RWPE2 (cell line): ENCODE measurements around the gene ATR.

Experiments
- ATAC-seq: fragments of 200-7000 bp; cut with Tn5 transposase; 3 replicates; pipeline ENCODE4 v1.9.1; 2021; ENCODE audit warnings: low read depth
- DNase-seq: peaks from one replicate; pipeline ENCODE4 v3.0.0-alpha.2; 2020; ENCODE audit warnings: low spot score
- H3K27ac ChIP-seq: fragments of 450-650 bp; 2 replicates; pipeline ENCODE4 v1.5.1; 2017; ENCODE audit warnings: mild to moderate bottlenecking; ENCODE audit not compliant: poor library complexity, severe bottlenecking
- H3K27me3 ChIP-seq: fragments of 250-450 bp; sonication (Bioruptor Pico); 2 replicates; pipeline ENCODE4 v1.5.1; 2021; ENCODE audit warnings: mild to moderate bottlenecking, moderate library complexity; ENCODE audit not compliant: insufficient read depth, poor library complexity, severe bottlenecking
- H3K36me3 ChIP-seq: fragments of 250-450 bp; sonication (Bioruptor Pico); 2 replicates; pipeline ENCODE4 v1.5.1; 2020; ENCODE audit warnings: low read depth, mild to moderate bottlenecking, moderate library complexity
- H3K4me1 ChIP-seq: fragments of 250-450 bp; sonication (Bioruptor Pico); 2 replicates; pipeline ENCODE4 v1.5.1; 2021; ENCODE audit warnings: mild to moderate bottlenecking, moderate library complexity; ENCODE audit not compliant: insufficient read depth, poor library complexity, severe bottlenecking
- H3K4me3 ChIP-seq: fragments of 250-450 bp; sonication (Bioruptor Pico); 2 replicates; pipeline ENCODE4 v1.5.1; 2021; ENCODE audit warnings: mild to moderate bottlenecking, moderate library complexity; ENCODE audit not compliant: severe bottlenecking
- H3K9me3 ChIP-seq: fragments of 250-450 bp; sonication (Bioruptor Pico); 2 replicates; pipeline ENCODE4 v1.5.1; 2021; ENCODE audit warnings: mild to moderate bottlenecking, moderate library complexity; ENCODE audit not compliant: severe bottlenecking
- CTCF ChIP-seq: fragments of 450-650 bp; IDR thresholded peaks from one replicate; pipeline ENCODE4 v1.5.1; 2017; ENCODE audit warnings: mild to moderate bottlenecking, moderate library complexity; ENCODE audit not compliant: poor library complexity, severe bottlenecking

Gene ATR

GRCh38 chr3:142542054-142542453, 36.5 kb downstream of the ATR start:
- H3K9me3 ChIP-seq: no peaks in the 10 kb centered on the region
- no peak for DNase-seq
- H3K4me3 ChIP-seq: no peak overlapping the region
- ATAC-seq: no peak
- H3K4me1 ChIP-seq: no peaks in the 10 kb centered on the region
- TF ChIP-seq CTCF: no peak
- H3K27ac ChIP-seq: no peak overlapping the region
- no peaks in the 10 kb centered on the region for H3K27me3 ChIP-seq
- H3K36me3 ChIP-seq: peaks cover 53% of the 10 kb centered on the region

GRCh38 chr3:142536519-142536918, 42.0 kb downstream of the ATR start:
- Histone ChIP-seq H3K27me3 (no peaks in the 10 kb centered on the region), H3K4me1 (no peaks in the 10 kb centered on the region), H3K4me3 (no peak overlapping the region), H3K9me3 (no peaks in the 10 kb centered on the region), H3K27ac (no peak overlapping the region), H3K36me3 (peaks cover 83% of the 10 kb centered on the region)
- DNase-seq: no peak
- no peak for TF ChIP-seq CTCF
- ATAC-seq: no peak

- ATAC-seq: no peak
- H3K36me3 ChIP-seq: peaks cover 71% of the 10 kb centered on the region
- TF ChIP-seq CTCF: no peak
Observed at GRCh38 chr3:142534543-142534942, 44.0 kb downstream of the ATR start.

GRCh38 chr3:142530296-142530695, 48.2 kb downstream of the ATR start:
- peaks cover 40% of the 10 kb centered on the region for H3K36me3 ChIP-seq
- no peak overlapping the region for H3K27ac ChIP-seq
- TF ChIP-seq CTCF: no peak
- H3K9me3 ChIP-seq: no peaks in the 10 kb centered on the region
- ATAC-seq: no peak
- DNase-seq: no peak
- no peaks in the 10 kb centered on the region for H3K4me1 ChIP-seq
- no peak overlapping the region for H3K4me3 ChIP-seq
- H3K27me3 ChIP-seq: no peaks in the 10 kb centered on the region

More at GRCh38 chr3:142534543-142534942, 44.0 kb downstream of the ATR start:
- no peaks in the 10 kb centered on the region for H3K9me3 ChIP-seq
- H3K4me1 ChIP-seq: no peaks in the 10 kb centered on the region
- H3K27ac ChIP-seq: no peak overlapping the region
- H3K4me3 ChIP-seq: no peak overlapping the region
- H3K27me3 ChIP-seq: no peaks in the 10 kb centered on the region
- DNase-seq: no peak

- no peak for DNase-seq
- no peaks in the 10 kb centered on the region for H3K9me3 ChIP-seq
- ATAC-seq: no peak
- no peaks in the 10 kb centered on the region for H3K4me1 ChIP-seq
- no peak for TF ChIP-seq CTCF
- no peak overlapping the region for H3K27ac ChIP-seq
- no peak overlapping the region for H3K4me3 ChIP-seq
- peaks cover 36% of the 10 kb centered on the region for H3K36me3 ChIP-seq
- no peaks in the 10 kb centered on the region for H3K27me3 ChIP-seq
Observed at GRCh38 chr3:142523921-142524566, 54.5 kb downstream of the ATR start.
